NCI-H82 (cell line): ENCODE data around the gene SDK2.
A peak's percentile ranks its signal among the peaks of the same experiment; 100 is the strongest.
"Not testable (repeated sequence)": the region's sequence is repeated elsewhere in the genome, so short reads cannot be mapped to it uniquely, and the experiment has no call there.

ENCODE experiments used
- DNase-seq: peaks from one replicate; lab custom pipeline; 2025; lab: John Stamatoyannopoulos, UW

SDK2 gene

DNA sequence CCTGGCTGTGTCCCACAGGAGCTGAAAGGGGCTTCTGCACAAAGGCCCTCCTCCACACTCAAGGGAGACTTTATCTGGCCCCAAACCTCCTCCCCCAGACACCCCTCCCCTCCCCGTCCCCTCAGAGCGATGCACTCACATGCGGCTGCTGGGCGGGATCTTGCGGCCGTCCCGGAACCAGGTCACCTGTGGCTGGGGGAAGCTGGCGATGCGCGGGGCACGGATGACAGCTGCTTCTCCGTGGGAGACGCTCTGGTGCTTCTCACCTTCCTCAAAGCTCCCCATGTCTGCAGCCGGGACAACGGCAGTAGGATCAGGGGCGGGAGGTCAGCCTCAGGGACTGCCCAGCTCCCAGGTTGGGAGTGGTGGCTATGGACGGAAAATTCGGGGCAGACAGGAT, 188.5 kb downstream of the SDK2 start:
- DNase-seq, result no peak

DNA sequence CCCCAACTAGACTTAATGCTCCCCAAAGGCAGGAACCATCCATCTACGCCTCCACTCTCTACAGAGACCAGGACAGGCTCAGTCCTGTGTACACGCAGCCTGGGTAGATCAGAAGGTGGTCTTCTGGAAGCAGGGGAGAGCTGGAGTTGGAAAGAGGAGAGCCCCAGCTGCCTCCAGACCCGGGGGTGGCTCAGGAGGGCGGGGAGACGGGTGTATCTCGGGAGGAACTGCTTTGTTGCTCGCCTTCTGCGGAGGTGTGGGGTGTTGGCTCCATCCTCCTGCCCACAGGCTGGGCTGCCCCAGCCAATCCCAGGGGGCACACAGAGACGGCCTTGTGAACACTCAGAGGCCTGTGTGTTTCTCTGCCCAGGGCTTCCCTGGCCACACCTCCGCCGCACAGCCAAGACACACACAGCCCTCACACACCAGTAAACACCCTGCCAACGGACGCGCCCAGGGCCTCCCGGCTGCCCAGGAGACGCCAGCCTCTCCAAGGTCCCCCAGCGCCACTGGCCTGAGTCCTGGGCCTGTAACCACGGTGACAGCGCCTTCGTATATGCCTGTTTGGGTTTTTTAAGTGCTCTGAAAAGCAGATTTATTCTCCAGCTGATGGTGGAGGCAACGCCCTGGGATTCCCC, 189.1 kb downstream of the SDK2 start:
- no peak for DNase-seq

DNA sequence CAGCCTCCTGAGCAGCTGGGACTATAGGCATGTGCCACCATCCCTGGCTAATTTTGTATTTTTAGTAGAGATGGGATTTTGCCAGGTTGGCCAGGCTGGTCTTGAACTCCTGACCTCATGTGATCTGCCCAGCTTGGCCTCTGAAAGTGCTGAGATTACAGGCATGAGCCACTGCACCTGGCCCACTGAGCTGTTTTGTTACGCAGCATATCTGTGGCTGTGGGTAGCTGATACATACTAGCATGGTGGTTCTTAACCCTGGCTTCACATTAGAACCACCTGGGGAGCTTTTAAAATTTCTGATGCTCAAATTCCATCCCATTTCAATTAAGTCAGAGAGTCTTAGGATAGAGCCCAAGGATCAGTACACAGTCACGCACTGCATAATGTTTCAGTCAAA, 190.8 kb downstream of the SDK2 start:
- DNase-seq, result not testable (repeated sequence)

DNA sequence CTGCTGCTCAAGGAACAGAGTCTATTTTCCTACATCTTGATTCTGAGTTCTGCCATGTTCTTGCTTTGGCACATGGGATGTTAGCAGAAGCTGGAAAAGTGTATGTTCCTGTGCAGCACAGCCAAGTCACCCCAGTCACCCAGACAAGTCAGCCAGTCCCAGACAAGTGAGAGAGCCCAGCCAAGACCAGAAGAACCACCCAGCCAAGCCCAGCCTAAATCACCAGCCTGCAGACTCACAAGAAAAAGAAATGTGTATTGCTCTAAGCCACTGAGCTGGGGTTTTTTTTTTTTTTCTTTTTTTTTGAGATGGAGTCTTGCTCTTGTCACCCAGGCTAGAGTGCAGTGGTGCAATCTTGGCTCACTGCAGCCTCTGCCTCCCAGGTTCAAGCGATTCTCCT, 191.2 kb downstream of the SDK2 start:
- DNase-seq, result no peak

DNA sequence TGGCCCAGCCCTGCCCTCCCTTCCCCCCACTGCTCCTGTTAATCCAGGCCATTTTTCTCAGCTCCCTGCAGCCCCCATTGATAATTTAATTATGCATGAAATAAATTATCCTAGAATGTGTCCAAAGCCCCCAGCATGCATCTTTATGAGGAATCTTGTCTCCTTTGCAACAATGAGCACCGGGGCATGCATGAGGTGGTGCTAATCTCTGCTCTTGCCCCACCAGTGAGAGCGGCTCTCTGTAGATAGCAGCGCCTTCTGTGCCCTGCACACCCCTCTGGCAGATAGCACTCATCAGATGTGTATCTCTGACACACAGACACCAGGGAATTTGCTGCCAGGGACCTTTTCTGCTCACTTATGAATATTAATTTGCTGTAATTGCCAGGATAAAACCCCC, 192.2 kb downstream of the SDK2 start:
- DNase-seq, result peak; percentile 39

DNA sequence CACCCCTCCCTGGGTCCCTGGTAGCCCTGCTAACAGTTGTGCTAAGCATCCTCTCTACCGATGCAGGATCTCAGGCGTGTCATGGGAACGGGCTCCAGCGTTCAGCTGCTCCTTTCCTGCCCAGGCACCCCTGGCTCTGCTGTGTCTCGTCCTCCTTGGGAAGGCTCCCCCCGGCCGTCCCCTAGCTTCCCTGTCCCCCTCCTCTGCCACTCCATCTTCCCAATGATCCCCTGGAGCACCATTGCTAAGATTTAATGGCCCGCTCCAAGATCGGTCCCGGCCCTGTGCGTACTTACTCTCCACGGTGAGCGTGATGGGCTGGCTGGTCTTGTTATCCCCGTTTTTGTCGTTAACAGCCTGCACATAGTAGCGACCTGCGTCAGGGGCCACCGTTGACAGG, 196.9 kb downstream of the SDK2 start:
- DNase-seq, result no peak

DNA sequence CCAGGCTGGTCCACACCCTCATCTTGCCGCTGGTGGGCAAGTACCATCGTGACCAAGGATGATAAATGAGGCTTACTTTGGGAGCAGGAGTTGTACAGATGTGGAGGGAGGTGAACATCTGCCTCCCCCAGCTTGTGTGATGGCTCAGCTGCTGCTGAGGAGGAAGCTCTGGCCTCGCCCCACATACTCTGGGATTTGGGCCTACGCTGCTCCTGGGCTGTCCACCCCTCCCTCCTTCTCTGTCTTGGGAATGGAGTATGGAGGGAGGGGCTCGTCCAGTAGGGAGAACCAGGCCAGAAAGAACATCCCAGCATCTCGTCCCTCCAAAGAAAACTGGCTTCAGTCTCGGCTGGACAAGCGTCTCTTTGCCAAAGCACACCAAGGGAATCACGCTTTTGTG, 197.6 kb downstream of the SDK2 start:
- no peak for DNase-seq

DNA sequence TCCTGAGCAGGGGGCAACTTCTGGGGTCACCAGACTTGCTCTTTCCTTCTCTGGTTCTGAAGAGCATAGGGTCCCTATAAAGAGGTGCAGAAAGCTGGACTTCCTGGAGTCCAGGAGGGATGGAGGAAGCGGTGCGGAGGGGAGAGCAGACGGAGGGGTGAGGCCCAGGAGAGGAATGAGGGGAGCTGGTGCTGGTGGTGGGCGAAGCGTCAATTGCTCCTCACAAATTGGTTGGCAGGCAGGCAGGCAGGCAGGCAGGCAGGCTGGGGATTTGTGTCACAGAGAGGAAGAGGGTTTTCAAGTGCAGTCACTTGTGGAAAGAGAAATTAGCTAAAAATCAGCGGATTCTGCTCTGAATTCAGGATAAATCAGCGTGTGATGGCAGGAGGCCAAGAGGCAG, 198.8 kb downstream of the SDK2 start:
- no peak for DNase-seq

DNA sequence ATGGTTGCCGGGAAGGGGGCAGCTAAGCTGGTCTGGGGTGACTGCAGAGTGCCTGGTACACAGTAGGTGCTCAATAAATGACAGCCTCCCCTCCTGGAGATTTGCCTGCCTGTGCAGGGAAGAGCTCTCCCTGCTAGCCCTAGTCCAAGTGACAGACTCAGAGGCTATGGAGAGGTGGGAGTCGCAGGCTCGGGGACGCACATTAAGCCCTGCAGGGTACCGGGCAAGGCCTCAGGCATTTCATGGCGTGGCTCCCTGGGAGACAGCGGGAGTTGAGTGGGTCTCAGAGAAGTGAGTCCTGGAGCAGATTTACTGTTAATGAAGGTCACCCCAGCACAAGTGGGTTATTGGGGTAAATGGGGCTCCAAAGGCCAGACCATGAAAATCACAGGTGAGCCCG, 200.2 kb downstream of the SDK2 start:
- no peak for DNase-seq

DNA sequence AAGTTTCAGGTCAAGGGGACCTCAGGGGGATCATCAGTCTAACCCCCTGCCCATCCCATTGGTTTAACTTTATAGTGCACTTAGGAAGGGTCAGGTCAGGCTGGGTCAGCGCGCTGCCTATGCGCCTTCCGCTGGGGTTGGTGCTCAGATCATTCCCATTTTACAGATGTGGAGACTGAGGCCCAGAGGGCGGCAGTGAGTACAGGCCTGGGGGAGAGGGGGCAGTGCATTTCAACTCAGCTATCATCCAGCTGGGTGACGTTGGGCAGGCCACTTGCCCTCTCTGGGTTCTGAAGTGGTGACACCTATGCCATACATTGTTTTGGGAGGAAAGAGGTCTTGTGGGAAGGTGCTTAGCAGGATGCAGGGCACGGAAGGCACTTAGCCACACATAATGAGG, 204.6 kb downstream of the SDK2 start:
- no peak for DNase-seq

DNA sequence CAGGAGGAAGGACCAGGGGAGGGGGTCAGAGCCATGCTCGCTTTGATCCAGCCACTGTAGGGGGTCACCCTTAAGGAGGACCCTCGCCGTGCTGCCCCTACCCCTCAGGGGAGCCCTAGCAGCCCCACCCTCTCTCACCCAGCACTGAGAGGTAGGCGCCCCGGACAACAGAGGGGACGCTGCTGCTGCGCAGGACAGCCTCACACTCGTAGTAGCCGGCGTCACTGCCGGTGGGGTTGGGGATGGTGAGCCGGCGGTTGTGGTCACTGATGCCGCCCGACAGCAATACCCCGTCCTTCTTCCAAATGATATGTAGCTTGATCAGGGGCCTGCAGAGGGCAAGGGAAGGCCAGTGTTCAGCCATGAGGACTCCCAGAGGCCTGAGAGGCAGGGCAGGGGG, 206.4 kb downstream of the SDK2 start:
- no peak for DNase-seq

DNA sequence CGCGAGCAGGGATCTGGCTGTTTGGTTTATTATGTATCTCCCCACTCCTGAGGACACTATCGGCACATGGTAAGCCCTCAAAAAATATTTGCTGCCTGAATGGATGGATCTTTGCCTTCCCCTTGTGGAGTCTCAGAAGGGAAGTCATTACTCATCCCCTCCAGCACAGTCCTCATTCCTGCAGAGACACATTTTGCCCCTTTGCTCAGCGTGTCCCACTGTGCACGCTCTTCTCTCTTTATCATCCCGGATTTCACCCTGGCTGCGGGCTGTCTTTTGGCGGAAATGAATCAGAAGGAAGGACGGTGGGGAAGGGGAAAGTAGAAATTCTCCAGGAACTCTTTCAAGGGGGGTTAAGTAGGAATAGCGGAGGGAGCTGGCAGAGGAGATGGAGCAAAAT, 207.3 kb downstream of the SDK2 start:
- no peak for DNase-seq

DNA sequence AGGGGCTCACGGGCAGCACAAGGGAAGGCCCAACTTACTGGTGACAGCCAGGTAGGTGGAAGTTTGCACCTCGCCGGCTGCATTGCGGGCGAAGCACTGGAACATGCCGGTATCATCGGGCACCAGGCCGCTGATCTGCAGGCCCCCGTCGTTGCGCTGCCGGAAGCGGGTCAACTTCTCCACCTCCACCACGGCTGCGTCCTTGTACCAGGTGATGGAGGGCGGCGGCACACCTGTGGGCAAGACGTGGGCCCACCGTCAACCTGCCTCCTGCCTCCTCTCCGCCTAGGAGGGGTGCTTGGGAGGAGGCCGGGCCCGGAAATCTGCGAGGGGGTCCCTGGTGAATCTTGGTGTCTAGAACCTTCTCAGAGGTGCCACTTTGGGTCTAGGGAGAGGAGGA, 208.8 kb downstream of the SDK2 start:
- DNase-seq, result no peak

DNA sequence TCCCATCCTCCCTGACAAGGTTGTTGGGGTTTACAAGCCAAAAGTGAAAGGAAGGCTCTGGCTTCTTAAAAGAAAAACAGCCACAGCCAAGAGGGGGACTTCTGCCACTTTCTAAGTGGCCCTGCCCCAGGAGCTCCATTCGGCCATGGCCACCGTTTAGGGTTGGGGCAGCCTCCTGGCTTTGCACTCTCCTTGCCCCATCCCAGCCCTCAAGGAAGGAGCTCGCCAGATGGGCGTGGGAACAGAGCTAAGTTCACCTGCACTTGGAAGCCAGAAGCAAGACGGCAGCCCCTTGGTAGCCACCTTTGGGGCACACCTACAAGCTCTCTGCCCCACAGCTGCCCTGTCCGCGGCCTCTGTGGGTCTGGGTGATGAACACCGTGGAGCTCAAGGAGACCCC, 210.1 kb downstream of the SDK2 start:
- no peak for DNase-seq

DNA sequence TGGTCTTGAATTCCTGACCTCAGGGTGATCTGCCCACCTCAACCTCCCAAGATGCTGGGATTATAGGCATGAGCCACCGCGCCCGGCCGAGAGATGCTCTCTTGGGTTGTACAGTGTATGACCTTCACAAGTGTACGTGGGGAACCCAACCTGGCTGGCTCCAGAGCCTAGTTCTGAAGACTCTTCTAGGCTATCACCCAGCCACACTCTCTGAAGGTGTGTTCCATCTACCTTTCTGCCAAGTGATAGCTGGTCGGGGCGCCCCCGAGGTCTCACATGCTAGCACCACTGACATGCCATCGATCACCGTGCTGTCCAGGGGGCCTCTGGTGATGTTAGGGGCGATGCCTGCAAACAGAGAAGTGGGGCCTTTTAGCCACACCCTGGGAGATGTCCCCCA, 210.7 kb downstream of the SDK2 start:
- DNase-seq, result no peak

DNA sequence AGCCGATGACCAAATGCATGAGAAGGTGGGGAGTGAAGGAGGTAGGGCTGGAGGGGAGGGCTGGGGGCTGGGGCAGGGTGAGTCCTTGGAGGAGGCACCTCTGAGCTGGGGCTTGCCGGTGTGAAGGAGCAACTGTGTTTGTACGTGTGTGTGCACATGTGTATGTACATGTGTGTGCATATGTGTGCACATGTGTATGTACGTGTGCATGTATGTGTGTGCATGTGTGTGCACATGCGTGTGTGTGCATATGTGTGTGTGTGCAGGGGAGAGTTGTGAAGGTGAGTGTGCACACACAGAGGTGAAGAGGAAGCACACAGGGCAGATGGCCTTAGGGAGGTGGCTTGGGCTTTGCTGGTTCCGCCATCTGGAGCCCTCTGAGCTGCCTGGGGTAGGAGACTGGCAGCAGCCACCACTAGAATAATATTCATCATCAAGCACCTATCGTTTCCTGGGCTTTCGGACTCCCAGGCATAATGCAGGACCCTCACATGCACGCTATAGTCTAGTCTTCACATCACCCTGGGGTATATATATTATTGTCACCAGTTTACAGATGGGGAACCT, 211.5 kb downstream of the SDK2 start:
- DNase-seq, result peak; percentile 88

DNA sequence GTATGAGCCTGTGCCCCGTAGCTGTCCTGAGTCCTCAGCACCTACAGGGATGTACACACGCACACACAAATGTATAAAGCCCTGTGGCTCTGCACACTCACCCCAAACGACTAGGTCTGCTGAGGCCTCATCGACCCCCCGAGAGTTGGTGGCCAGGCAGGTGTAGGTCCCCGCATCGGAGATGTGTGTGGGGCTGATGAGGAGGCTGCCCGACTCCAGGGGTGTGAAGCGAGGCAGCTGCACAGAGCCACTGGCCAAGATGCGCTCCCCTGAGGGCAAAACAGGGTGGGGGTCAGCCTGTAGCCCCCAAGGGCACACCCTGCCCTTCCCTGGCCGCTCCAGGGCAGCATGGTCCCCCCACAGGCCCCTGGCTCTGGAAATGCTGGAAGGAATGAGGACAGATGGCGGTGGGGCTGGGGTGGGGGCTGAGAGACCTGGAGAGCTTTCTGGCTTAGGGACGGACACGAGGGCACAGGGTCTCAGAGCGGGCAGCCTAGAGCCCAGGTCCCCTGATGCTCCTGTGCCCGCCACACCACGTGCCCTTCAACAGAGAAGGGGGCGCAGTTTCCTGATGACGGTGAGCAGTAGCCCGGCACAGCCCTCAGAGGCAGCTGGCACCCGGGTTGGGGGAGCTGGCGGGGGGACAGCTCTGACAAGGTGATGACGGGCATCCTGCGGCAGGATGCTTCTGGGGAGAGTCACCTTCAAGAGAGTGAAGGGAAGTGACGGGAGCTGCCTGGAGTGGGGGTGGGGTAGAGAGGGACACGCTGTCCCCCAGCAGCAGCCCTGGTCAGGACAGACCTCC, 212.6 kb downstream of the SDK2 start:
- peak; percentile 50 for DNase-seq

DNA sequence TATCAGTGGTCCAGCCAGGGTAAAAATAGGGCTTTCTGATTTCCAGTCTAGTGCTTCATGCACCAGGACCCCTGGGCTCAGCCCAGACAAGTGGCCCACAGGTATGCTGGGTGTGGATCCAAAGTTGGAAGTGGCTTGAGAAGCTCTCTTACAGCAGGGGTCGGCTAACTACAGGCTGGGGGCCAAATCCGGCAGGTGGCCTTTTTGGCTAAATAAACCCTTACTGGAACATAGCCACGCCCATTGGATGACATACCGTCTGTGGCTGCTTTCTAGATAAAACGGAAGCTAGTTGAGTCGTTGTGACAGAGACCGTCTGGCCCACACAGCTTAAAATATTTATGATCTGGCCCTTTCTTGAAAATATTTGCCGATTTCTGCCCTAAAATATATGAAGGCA, 213.4 kb downstream of the SDK2 start:
- peak; percentile 61 for DNase-seq

DNA sequence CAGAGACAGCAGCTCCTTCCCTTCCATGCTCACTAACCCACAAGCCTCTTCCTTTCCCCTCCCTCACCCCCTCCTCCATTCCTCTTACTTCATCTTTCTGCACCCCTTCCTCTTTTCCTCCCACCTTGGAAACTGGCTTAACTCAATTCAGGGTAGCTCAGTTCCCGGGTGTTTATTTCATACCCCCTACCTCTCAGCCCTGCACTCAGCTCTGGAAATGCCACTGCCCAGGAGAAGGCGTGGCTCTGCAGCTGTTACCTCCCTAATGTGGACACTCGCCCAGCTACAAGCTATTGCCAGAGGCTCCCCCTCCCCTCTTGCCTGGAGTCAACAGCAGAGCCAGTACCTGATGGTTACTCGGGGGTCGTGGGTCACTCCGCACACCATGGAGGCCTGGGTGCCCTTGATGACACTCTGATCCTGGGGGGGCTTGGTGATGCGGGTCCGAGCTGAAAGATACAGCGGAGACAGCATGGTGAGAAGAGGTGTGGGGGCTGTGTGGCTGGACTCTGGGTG, 214.0 kb downstream of the SDK2 start:
- peak; percentile 55 for DNase-seq

DNA sequence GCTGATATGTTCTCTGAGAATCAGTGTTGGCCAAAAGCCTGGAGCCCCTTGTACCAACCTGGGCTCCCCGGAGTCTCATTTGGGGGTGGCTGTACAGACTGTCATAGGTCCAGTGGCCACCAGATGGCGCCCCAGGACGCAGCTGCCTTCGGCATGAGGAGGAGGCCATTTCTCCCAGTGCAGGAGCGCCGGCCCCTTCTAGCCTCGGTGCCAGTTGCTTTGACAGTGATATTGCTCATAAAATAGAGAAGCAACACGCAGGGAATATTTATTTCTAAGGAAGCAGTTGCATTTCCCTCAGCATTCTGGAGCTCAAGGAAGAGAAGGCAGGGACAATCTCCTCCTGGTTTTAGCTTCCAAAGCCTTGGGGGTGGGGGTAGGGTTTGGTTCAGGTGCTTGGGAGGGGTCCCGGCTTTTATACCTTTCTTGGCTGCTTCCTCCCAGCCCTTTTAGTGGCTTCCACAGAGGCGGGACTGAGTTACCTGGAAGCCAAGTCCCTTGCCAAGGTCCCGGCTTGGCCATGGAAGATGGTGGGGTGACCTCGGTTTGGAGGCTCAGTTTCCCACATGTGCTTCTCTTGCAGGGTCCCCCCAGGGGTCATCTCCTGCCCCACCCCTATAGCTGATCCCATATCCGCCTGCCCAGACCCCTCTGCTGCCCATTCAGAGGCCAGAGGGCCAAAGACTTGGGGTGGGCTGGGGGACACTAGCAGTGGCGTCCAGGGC, 214.6 kb downstream of the SDK2 start:
- DNase-seq, result peak; percentile 94

DNA sequence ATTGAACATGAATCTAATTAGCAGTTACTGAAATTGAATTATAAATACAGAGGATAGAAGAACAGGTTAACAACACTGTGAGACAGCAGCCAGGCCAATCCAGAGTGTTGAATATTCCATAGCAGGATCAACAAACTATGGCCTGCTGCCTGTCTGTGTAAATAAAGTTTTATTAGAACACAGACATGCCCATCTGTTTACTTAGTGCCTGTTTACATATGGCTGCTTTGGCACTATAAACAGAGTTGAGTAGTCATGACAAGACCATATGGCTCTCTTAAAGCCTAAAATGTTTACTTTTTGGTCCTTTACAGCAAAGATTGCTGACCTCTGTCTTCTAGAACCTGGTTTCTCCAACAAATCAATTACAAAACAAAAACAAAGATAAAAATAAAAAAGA, 217.0 kb downstream of the SDK2 start:
- peak; percentile 72 for DNase-seq

DNA sequence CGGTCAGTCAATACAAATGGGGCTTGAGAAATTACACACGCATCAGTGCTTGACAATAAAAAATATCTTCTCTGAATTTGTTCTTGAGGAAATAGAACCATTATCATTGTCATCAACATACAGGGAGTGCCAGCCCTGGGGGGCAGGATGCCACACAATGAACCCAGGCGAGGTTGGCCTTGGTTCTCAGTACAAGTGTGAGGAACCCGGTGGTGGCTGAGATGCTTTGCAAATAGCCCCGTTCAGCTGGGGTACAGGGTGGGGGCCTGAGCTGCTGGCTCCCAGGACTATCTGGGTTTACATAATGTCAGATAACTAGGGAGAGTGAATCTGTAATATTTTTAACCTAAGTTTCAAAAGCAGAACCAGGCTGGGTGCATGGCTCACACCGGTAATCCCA, 219.7 kb downstream of the SDK2 start:
- no peak for DNase-seq

DNA sequence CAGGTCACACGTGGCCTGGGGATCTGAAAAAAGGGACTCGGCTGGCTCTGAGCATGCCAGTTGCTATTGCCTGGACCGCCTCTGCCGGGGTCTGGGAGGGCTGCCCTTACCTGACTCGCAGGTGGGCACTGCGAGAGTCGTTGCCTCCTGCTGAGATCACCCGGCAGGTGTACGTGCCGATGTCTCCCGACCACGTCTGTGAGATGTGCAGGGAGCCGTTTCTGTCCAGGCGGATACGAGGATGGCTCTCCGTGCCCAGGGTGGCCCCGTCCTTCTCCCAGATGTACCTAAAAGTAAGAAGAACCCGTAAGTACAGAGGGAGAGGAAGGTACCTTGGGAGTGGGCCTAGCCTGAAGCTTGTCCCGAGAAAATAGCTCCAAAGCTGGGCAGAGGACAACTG, 220.4 kb downstream of the SDK2 start:
- DNase-seq, result no peak
